Breast epithelium (tissue), 4 donors: Measurements from ENCODE around the gene CCL27. TPM values are rescaled to one million over a fixed set of nuclear protein-coding genes. Genes with fewer than 3 reads are reported as not detected.

Experiments used
- DNase-seq, 2 donors: peaks; one replicate each; pipeline ENCODE4 v3.0.0-alpha.2; 2019; ENCODE audit warnings: low spot score in 2 of 2
- H3K27ac ChIP-seq, 2 donors: fragments of 200-600 bp; sonication (generic) in 1 of 2; one replicate each; pipeline ENCODE4 v1.5.1; 2016 to 2019; ENCODE audit warnings: mild to moderate bottlenecking in 1 of 2
- H3K27me3 ChIP-seq, 2 donors: fragments of 200-600 bp; sonication (generic) in 1 of 2; one replicate each; pipeline versions ENCODE4 v1.5.1 to v1.6.0; 2017 to 2019; ENCODE audit warnings: control low read depth in 1 of 2, mild to moderate bottlenecking in 1 of 2
- H3K36me3 ChIP-seq: fragments of 200-600 bp; one replicate; pipeline ENCODE4 v1.5.1; 2019
- H3K4me1 ChIP-seq, 2 donors: fragments of 200-600 bp; sonication (generic); one replicate each; pipeline ENCODE4 v1.5.1; 2016 to 2019; ENCODE audit warnings: control low read depth in 1 of 2
- H3K4me3 ChIP-seq, 3 donors: fragments of 200-600 bp; sonication (generic); 1 replicate in 2 of 3; 2 replicates in 1 of 3; pipeline ENCODE4 v1.5.1; 2016 to 2019; ENCODE audit warnings: mild to moderate bottlenecking in 3 of 3, moderate library complexity in 2 of 3
- H3K9me3 ChIP-seq, 2 donors: fragments of 200-600 bp; sonication (generic) in 1 of 2; one replicate each; pipeline ENCODE4 v1.5.1; 2016 to 2019; ENCODE audit warnings: control low read depth in 1 of 2
- CTCF ChIP-seq, 3 donors: fragments of 450-650 bp; IDR thresholded peaks; one replicate each; pipeline ENCODE4 v1.5.1; 2016 to 2017; ENCODE audit warnings: antibody characterized with exemption in 3 of 3, mild to moderate bottlenecking in 3 of 3, moderate library complexity in 3 of 3
- POLR2A ChIP-seq: fragments of 450-650 bp; IDR thresholded peaks from one replicate; pipeline ENCODE4 v1.6.1; 2016; ENCODE audit warnings: antibody characterized with exemption, mild to moderate bottlenecking, moderate library complexity
- POLR2AphosphoS5 ChIP-seq, 3 donors: sonication (generic); formaldehyde crosslinking; IDR thresholded peaks; one replicate each; pipeline ENCODE4 v1.6.1; 2017; ENCODE audit warnings: antibody characterized with exemption in 3 of 3
- intact Hi-C: fragments of 100-400 bp; cut with DNase I; formaldehyde crosslinking; loops from one replicate; pipeline ENCODE4 v1.15.1; 2023; ENCODE audit warnings: low total_unique reads
- total RNA-seq, 3 donors: library from RNA; depleted of rRNA; stranded (reverse); fragments of >200 nt; gene quantifications; one replicate each; pipeline ENCODE4 v1.1.0, GENCODE V29; 2016

The CCL27 gene
- total RNA-seq, 3 donors from 2014 or later: not detected

GRCh38 chr9:34638138-34638445 is 24.4 kb downstream of the CCL27 start:
- intact Hi-C loops: no loop called here
- no peak for DNase-seq
- H3K27me3 ChIP-seq: no peaks in the 10 kb centered on the region

GRCh38 chr9:34637356-34638137 is 24.9 kb downstream of the CCL27 start, which contains the start of gene SIGMAR1:
SIGMAR1 (minus strand) TSS chr9:34637787; CDS start chr9:34637697, 90 bp downstream.
- Histone ChIP-seq H3K9me3 (no peaks in the 10 kb centered on the region), H3K27me3 (no peaks in the 10 kb centered on the region), H3K36me3 (no peaks in the 10 kb centered on the region), H3K4me1 (peaks cover 0 to 4% of the 10 kb centered on the region in 2 donors), H3K27ac (peak within 1 kb of the TSS; percentile 90 to 91), H3K4me3 (peak within 1 kb of the TSS; percentile 66 to 97 (median 82))
- intact Hi-C loops: no loop called here
- TF ChIP-seq POLR2AphosphoS5 (IDR thresholded peaks at IDR 0.05) (peak; percentile 72 to 92 (median 73)), POLR2A (peak; percentile 12), CTCF (IDR thresholded peaks at IDR 0.05) (peak in 2 of 3 donors; percentile 5 to 10)
- peak; percentile 84 to 91 for DNase-seq

More at GRCh38 chr9:34638138-34638445, 24.4 kb downstream of the CCL27 start:
- peak overlapping the region; percentile 90 to 91 for H3K27ac ChIP-seq
- H3K4me3 ChIP-seq: peak overlapping the region; percentile 66 to 97 (median 82)
- no peaks in the 10 kb centered on the region for H3K9me3 ChIP-seq
- H3K36me3 ChIP-seq: no peaks in the 10 kb centered on the region
- H3K4me1 ChIP-seq: peaks cover 0 to 4% of the 10 kb centered on the region in 2 donors
- no peak for TF ChIP-seq CTCF (IDR thresholded peaks at IDR 0.05)
- no peak for TF ChIP-seq POLR2AphosphoS5 (IDR thresholded peaks at IDR 0.05)
- no peak for TF ChIP-seq POLR2A

GRCh38 chr9:34636791-34637355 is 25.6 kb downstream of the CCL27 start:
- Histone ChIP-seq H3K9me3 (no peaks in the 10 kb centered on the region), H3K27me3 (no peaks in the 10 kb centered on the region), H3K4me3 (peak overlapping the region; percentile 66 to 97 (median 82)), H3K36me3 (no peaks in the 10 kb centered on the region), H3K4me1 (peaks cover 0 to 4% of the 10 kb centered on the region in 2 donors), H3K27ac (peak overlapping the region; percentile 90 to 91)
- no peak for DNase-seq
- intact Hi-C loops: no loop called here
- TF ChIP-seq CTCF (IDR thresholded peaks at IDR 0.05) (no peak), POLR2A (no peak), POLR2AphosphoS5 (IDR thresholded peaks at IDR 0.05) (no peak)

- no peak overlapping the region for H3K4me3 ChIP-seq
- no peak for DNase-seq
- H3K27me3 ChIP-seq: no peaks in the 10 kb centered on the region
- no peaks in the 10 kb centered on the region for H3K36me3 ChIP-seq
- no peak overlapping the region for H3K27ac ChIP-seq
- no peaks in the 10 kb centered on the region for H3K9me3 ChIP-seq
- TF ChIP-seq POLR2A (no peak), CTCF (IDR thresholded peaks at IDR 0.05) (no peak), POLR2AphosphoS5 (IDR thresholded peaks at IDR 0.05) (no peak)
- intact Hi-C loops: no loop called here
- peaks cover 0 to 4% of the 10 kb centered on the region in 2 donors for H3K4me1 ChIP-seq
Measured at GRCh38 chr9:34635556-34635955, 26.9 kb downstream of the CCL27 start.
